PC-3 (cell line): Measurements from ENCODE around the gene GPR146.

ENCODE experiments used
- EZH2 ChIP-seq: fragments of 300-600 bp; sonication (generic); IDR thresholded peaks from one replicate; pipeline ENCODE4 v1.6.1; 2017; ENCODE audit warnings: antibody characterized with exemption, mild to moderate bottlenecking, low read length; ENCODE audit not compliant: unreplicated experiment
- TF ChIP-seq, protein P1 (sequence below): fragments of 300-600 bp; sonication (generic); conservative IDR thresholded peaks from 2 replicates; pipeline ENCODE4 v1.5.1; 2017; ENCODE audit warnings: antibody characterized with exemption, low read depth, mild to moderate bottlenecking, low read length

- TF ChIP-seq, protein P1, sequence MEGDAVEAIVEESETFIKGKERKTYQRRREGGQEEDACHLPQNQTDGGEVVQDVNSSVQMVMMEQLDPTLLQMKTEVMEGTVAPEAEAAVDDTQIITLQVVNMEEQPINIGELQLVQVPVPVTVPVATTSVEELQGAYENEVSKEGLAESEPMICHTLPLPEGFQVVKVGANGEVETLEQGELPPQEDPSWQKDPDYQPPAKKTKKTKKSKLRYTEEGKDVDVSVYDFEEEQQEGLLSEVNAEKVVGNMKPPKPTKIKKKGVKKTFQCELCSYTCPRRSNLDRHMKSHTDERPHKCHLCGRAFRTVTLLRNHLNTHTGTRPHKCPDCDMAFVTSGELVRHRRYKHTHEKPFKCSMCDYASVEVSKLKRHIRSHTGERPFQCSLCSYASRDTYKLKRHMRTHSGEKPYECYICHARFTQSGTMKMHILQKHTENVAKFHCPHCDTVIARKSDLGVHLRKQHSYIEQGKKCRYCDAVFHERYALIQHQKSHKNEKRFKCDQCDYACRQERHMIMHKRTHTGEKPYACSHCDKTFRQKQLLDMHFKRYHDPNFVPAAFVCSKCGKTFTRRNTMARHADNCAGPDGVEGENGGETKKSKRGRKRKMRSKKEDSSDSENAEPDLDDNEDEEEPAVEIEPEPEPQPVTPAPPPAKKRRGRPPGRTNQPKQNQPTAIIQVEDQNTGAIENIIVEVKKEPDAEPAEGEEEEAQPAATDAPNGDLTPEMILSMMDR: no peak
- no peak for TF ChIP-seq EZH2
Measured at GRCh38 chr7:1079546-1079945, 35.2 kb downstream of the GPR146 start.
